Left forelimb (tissue), 1 donor: ENCODE measurements around the gene ATP8A1.
"Not testable (repeated sequence)": the region's sequence is repeated elsewhere in the genome, so short reads cannot be mapped to it uniquely, and the experiment has no call there.

Experiments
- DNase-seq: peaks from one replicate; pipeline ENCODE4 v3.0.0-alpha.2; 2018; ENCODE audit warnings: low spot score

ATP8A1 gene

GRCh38 chr4:42467777-42468176, 189.1 kb downstream of the ATP8A1 start:
- DNase-seq = not testable (repeated sequence)

- no peak for DNase-seq
Observed at GRCh38 chr4:42466273-42466844, 190.5 kb downstream of the ATP8A1 start.

- DNase-seq = no peak
Observed at GRCh38 chr4:42464550-42465094, 192.3 kb downstream of the ATP8A1 start.

GRCh38 chr4:42461216-42461615, 195.7 kb downstream of the ATP8A1 start:
- DNase-seq = not testable (repeated sequence)

- no peak for DNase-seq
Observed at GRCh38 chr4:42460043-42460442, 196.9 kb downstream of the ATP8A1 start.

GRCh38 chr4:42458657-42459056, 198.2 kb downstream of the ATP8A1 start:
- DNase-seq = no peak

GRCh38 chr4:42454755-42455420, 202.0 kb downstream of the ATP8A1 start:
- DNase-seq = no peak

GRCh38 chr4:42453612-42454011, 203.3 kb downstream of the ATP8A1 start:
- no peak for DNase-seq

GRCh38 chr4:42452823-42453222, 204.1 kb downstream of the ATP8A1 start:
- no peak for DNase-seq

GRCh38 chr4:42446823-42447222, 210.1 kb downstream of the ATP8A1 start:
- no peak for DNase-seq

- no peak for DNase-seq
Observed at GRCh38 chr4:42445038-42445437, 211.9 kb downstream of the ATP8A1 start.

GRCh38 chr4:42442601-42443000, 214.3 kb downstream of the ATP8A1 start:
- DNase-seq = no peak

GRCh38 chr4:42440083-42440482, 216.8 kb downstream of the ATP8A1 start:
- no peak for DNase-seq

- no peak for DNase-seq
Observed at GRCh38 chr4:42436928-42437565, 219.9 kb downstream of the ATP8A1 start.

- no peak for DNase-seq
Observed at GRCh38 chr4:42428036-42428435, 228.9 kb downstream of the ATP8A1 start.

- no peak for DNase-seq
Observed at GRCh38 chr4:42425146-42426065, 231.5 kb downstream of the ATP8A1 start.

- no peak for DNase-seq
Observed at GRCh38 chr4:42420140-42420539, 236.8 kb downstream of the ATP8A1 start.

GRCh38 chr4:42417550-42417949, 239.4 kb downstream of the ATP8A1 start:
- no peak for DNase-seq

- DNase-seq = no peak
Observed at GRCh38 chr4:42416017-42416416, 240.9 kb downstream of the ATP8A1 start.

- DNase-seq = no peak
Observed at GRCh38 chr4:42415281-42415680, 241.6 kb downstream of the ATP8A1 start.

GRCh38 chr4:42412251-42412650, 244.7 kb downstream of the ATP8A1 start:
- no peak for DNase-seq

- no peak for DNase-seq
Observed at GRCh38 chr4:42411803-42412202, 245.1 kb downstream of the ATP8A1 start.
